HUDEP-2 (cell line): Measurements from ENCODE around the gene KIF5A.
A peak's percentile ranks its signal among the peaks of the same experiment; 100 is the strongest.
"Not testable (repeated sequence)": the region's sequence is repeated elsewhere in the genome, so short reads cannot be mapped to it uniquely, and the experiment has no call there.

Source experiments
- DNase-seq, 76 experiments: peaks; one replicate each; lab custom pipeline; 2025; ENCODE audit not compliant: unreplicated experiment in 76 of 76; lab: John Stamatoyannopoulos, UW

KIF5A gene

DNA sequence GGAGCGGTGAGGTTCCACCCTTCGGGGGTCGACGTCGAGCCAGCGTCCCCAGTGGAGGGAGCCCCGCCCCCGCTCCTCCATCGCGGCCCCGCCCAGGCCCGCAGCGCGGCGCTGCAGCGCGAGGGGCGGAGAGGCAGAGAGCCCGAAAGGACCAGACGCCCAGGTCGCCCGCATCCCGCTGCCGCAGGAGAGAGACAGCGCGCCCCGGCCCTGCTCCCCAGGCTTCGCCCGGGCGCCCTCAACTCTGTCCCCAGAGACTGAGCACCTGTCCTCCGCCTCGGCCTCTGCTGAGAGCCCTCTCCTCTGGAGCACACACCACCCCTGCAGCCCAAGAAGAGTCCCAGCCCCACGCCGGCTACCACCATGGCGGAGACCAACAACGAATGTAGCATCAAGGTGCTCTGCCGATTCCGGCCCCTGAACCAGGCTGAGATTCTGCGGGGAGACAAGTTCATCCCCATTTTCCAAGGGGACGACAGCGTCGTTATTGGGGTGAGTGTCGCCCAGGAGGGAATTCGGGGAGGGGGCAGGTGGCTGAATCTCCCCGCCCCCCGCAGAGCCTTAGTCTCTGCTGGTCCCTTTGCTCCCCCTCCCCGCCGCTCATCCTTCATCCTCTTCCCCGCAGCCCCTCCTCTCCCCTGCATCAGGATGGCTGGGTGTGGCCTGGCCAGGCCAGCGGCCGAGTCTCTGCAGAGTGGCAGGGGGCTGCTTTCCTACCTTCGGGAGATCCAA is at the start of gene KIF5A:
Gene KIF5A, plus strand, starts transcription at position 136 of the 732 bp plus-strand sequence. Its CDS starts 228 bp downstream, at position 364.
- DNase-seq = peak in 32 of 76 experiments; percentile 3 to 44 (median 24)

DNA sequence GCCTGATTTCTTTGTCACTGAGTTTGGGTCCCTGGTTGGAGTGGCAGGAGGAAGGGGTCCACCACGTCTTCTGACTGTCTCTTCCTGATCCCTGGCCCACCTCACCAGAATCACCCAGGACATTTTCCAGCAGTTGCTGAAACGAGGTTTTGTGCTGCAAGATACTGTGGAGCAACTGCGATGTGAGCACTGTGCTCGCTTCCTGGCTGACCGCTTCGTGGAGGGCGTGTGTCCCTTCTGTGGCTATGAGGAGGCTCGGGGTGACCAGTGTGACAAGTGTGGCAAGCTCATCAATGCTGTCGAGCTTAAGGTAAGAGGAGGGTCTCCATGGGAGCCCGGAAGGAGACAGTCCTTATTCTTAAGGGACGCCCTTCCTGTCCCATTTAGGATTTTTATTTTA is 49.6 kb upstream of the KIF5A start:
- DNase-seq = no peak

DNA sequence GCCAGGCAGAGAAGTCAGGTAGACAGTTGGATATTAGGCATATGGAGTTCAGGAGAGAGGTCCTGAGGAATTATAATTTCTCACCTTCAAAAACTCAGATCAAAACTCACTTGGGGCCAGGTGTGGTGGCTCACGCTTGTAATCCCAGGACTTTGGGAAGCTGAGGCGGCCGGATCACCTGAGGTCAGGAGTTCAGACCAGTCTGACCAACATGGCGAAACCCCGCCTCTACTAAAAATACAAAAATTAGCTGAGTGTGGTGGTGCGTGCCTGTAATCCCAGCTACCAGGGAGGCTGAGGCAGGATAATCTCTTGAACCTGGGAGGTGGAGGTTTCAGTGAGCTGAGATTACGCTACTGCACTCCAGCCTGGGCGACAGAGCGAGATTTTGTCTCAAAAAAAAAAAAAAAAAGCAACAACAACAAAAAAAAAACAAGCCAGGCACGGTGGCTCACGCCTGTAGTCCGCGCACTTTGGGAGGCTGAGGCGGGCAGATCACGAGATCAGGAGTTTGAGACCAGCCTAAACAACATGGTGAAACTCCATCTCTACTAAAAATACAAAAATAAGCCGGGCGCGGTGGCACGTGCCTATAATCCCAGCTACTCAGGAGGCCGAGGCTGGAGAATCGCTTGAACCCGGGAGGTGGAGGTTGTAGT is 47.4 kb upstream of the KIF5A start:
- DNase-seq = not testable (repeated sequence)

DNA sequence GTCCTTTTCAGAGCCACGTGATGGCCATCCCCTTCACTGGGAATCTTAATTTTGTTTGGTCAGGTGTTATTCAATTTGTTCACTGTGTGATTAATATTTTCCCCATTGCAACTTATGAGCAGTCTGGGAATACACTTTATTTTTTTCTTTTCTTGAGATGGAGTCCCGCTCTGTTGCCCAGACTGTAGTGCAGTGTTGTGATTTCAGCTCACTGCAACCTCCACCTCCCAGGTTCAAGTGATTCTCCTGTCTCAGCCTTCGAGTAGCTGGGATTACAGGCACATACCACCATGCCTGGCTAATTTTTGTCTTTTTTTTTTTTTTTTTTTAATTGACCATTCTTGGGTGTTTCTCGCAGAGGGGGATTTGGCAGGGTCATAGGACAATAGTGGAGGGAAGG is 43.3 kb upstream of the KIF5A start:
- DNase-seq = not testable (repeated sequence)

DNA sequence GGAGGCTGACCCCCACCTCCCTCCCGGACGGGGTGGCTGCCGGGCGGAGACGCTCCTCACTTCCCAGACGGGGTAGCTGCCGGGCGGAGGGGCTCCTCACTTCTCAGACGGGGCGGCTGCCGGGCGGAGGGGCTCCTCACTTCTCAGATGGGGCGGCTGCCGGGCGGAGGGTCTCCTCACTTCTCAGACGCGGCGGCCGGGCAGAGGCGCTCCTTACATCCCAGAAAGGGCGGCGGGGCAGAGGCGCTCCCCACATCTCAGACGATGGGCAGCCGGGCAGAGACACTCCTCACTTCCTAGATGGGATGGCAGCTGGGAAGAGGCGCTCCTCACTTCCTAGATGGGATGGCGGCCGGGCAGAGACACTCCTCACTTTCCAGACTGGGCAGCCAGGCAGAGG is 42.0 kb upstream of the KIF5A start:
- DNase-seq = not testable (repeated sequence)

DNA sequence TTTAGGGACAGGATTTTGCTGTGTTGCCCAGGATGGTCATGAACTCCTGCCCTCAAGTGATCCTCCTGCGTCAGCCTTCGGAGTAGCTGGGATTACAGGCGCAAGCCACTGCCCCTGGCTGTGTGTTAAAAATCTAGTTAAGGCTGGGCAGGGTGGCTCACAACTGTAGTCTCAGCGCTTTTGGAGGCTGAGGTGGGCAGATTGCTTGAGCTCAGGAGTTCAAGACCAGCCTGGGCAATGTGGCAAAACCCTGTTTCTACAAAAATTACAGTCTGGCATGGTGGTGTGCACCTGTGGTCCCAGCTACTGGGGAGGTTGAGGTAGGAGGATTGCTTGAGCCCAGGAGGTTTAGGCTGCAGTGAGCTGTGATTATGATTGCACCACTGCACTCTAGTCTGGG is 38.7 kb upstream of the KIF5A start:
- no peak for DNase-seq

DNA sequence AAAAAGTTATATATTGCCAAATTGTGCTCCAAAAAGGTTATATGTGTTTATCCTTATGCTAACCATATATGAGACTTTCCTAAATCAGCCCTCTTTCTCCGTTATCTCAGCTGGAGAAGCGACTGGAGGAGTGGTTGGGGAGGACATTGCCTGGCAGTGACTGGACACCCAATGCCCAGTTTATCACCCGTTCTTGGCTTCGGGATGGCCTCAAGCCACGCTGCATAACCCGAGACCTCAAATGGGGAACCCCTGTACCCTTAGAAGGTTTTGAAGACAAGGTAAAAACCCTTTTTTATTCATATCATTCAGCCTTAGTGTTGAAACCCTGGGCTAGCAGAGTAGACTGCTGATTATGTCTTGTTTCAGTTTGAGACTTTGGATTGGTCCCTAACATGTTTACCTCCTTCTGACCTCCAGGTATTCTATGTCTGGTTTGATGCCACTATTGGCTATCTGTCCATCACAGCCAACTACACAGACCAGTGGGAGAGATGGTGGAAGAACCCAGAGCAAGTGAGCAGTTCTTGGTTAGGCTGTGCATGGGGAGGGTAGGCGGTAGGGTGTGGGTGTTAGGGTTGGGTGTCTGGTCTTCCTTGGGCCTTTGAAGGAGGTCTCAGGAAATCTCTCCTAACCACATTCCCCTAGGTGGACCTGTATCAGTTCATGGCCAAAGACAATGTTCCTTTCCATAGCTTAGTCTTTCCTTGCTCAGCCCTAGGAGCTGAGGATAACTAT is 38.1 kb upstream of the KIF5A start:
- DNase-seq = no peak

DNA sequence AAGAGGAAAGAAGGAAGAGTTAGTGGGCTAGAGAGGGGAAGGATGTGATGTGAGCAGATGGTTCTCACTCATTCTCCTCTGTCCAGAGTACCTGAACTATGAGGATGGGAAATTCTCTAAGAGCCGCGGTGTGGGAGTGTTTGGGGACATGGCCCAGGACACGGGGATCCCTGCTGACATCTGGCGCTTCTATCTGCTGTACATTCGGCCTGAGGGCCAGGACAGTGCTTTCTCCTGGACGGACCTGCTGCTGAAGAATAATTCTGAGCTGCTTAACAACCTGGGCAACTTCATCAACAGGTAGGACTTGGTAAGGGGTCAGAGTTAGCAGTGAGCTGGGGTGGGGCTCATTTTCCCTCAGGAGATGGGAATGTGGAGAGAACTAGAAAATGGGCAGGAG is 37.2 kb upstream of the KIF5A start:
- DNase-seq = no peak

DNA sequence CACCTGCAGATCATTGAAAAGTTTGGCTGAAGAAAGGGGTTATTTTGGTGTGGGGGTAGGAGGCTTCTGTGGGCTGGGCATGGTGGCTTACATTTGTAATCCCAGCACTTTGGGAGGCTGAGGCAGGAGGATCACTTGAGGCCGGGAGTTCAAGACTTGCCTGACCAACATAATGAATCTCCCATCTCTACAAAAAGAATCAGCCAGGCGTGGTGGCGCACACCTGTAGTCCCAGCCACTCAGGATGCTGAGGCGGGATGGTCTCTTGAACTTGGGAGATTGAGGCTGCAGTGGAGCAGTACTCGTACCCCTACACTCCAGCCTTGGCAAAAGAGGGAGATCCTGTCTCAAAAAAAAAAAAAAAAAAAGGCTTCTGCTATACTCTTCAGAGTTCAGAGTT is 36.6 kb upstream of the KIF5A start:
- DNase-seq = no peak

DNA sequence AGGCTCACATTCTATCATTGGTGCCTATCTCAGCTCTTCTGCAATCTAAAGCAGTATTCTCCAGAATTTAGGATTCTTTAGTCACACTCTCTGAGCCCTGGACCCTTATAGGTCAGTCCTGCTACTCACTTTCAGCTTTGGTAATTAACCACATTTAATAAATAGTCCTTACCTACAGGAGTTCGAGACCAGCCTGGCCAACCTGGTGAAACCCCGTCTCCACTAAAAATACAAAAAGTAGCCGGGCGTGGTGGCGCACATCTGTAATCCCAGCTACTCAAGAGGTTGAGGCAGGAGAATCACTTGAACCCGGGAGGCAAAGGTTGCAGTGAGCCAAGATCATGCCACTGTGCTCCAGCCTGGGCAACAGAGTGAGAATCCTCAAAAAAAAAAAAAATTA is 36.2 kb upstream of the KIF5A start:
- DNase-seq = not testable (repeated sequence)

DNA sequence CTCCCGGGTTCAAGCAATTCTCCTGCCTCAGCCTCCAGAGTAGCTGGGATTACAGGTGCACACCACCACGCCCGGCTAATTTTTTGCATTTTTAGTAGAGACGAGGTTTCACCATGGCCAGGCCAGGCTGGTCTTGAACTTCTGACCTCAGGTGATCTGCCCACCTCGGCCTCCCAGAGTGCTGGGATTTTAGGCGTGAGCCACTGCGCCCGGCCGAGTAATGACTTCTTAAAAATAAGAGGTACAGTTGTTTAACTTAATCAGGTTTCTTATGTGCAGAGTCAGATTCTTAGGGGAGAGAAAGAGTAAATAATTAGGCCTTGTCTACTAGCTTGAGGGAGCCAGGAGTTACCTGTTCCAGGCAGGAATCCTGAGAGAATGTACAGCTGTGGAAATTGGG is 35.6 kb upstream of the KIF5A start:
- not testable (repeated sequence) for DNase-seq

DNA sequence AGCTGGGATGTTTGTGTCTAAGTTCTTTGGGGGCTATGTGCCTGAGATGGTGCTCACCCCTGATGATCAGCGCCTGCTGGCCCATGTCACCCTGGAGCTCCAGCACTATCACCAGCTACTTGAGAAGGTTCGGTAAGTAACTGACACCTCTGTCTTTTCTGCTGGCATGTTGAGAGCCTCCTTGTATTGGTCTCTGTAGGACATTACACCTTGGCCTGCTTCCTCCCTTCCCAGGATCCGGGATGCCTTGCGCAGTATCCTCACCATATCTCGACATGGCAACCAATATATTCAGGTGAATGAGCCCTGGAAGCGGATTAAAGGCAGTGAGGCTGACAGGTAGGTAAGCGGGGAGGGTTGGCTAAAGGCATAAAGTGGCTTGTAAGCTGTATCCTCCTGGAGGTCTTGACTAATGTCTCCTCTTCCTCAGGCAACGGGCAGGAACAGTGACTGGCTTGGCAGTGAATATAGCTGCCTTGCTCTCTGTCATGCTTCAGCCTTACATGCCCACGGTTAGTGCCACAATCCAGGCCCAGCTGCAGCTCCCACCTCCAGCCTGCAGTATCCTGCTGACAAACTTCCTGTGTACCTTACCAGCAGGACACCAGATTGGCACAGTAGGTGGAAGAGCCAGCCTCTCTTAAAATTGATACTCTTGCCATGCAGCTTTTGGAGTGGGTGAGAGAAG is 35.0 kb upstream of the KIF5A start:
- DNase-seq = no peak

DNA sequence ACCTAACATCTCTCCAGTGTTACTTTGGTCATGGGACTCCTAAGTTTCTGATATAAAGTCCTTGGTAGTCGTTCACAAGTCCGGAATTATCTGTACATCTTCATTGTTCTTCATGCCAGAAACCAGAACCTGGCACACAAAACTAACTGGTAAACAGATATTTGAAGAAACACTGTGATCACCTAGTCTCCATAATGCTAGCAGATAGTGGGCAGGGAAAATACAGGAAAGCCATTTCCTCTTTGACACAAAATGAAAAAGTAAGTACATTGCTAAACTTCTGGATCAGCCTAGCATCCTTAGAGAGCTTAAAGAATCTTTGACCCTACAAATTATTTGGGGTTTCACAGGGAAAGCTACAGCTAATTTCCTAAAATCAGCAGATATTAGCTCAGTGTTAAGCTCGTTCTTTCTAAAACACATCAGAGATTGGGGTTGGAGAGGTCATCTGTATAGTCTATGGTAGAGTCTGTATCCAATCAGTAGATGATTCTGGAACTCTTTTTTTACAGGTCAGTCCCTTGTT is 34.4 kb upstream of the KIF5A start:
- no peak for DNase-seq

DNA sequence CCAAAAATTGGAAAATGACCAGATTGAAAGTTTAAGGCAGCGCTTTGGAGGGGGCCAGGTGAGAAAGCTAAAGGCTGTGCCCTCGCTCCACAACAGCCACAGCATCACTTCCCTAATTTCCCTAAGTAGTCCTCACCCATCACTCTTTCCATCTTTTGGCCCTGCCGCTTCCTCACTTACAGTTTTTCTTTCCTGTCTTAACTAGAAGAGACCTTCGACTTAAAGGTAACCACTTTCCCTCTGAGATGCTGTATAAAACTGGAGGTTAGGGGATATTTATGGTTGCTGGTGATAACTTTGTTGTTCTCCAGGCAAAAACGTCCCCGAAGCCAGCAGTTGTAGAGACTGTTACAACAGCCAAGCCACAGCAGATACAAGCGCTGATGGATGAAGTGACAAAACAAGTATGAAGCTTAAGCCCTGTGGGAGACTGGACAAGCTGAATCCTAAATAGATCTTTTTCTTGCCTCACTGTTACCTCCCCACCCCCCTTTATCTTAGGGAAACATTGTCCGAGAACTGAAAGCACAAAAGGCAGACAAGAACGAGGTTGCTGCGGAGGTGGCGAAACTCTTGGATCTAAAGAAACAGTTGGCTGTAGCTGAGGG is 33.8 kb upstream of the KIF5A start:
- no peak for DNase-seq

DNA sequence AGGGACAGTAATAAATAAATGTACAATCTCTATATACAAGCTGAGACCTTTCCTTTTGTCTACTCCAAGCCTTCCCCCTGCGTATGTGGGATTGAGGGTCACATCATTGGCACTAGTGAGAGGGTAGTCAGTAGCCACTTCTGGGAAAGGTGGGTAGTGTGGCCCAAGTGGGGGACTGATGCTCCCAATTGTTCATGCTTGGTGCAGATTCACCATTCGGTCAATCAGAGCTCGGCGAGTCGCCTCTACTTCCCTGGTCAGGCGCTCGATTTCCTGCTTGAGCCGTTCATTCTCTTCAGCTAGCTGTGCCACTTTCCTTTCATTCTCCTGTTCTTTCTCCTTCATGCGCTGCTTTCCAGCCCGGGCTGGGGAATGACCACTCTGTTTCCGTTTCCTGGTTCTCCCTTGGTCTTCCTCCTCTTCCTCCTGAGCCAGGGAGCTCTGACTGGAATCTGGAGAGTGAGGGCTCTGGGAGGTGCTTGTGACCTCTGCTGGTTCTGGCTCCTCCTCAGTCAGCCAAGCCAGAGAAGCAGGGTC is 33.2 kb upstream of the KIF5A start:
- no peak for DNase-seq

DNA sequence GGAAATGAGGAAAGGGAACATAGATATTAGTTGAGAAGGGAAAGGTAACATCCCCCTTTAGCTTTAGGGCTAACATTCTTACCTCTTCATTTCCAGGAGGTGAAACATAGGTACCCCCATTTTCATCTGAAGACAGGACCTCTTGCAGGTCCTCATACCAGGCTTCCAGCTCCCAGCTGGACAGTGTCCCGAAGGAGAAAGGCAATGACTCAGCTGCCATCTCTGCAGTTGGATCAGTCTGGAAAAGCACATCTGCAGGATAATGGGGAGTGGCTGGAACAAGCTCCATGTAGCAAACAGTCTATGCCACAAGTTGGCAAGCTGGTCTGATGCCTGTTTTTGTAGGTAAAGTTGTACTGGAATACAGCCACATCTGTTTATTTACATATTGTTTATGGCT is 32.7 kb upstream of the KIF5A start:
- no peak for DNase-seq

DNA sequence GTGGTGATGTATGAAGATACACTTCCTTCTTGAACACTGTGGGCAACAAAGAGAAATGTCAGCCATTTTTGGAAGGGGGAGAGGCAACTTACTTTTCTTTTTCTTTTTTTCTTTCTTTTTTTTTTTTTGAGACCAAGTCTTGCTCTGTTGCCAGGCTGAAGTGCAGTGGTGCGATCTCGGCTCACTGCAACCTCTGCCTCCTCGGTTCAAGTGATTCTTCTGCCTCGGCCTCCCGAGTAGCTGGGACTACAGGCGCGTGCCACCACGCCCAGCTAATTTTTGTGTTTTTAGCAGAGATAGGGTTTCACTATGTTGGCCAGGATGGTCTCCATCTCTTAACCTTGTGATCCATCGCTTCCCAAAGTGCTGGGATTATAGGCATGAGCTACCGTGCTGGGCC is 32.1 kb upstream of the KIF5A start:
- not testable (repeated sequence) for DNase-seq

DNA sequence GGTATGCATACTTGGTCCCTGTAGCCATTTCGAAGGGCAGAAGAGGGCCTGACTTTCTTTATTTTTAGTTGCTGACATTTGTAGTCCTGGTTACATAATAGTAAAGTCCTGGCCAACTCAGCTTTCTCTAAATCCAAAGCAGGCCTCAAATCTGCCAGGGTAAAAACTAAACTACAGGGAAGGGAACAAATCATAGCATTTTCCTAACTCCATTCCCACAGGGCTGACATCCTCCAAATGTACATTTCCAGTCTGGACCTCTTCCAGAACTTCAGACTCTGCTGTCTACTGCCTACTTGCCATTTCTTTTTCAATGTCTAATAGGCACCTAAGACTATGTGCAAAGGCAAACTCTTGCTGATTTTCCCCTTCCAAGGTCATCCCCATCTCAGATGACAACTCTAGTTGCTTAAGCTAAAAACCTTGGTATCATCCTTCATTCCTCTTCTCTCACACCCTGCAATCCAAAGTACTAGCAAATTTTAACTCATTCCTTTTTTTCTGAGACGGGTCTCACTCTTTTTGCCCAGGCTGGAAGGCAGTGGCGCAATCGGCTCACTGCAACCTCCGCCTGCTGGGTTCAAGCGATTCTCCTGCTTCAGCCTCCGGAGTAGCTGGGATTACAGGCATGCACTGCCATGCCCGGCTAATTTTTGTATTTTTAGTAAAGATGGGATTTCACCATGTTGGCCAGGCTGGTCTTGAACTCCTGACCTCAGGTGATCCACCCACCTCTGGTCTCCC is 31.5 kb upstream of the KIF5A start:
- DNase-seq = no peak
